ENCODE results near the gene FRMD5.

Gene FRMD5

GRCh38 chr15:44029003-44029402, 166.1 kb downstream of the FRMD5 start:
- H3K4me3 ChIP-seq (ENCODE audit: low read depth, low read length) = no peak overlapping the region
- DNase-seq = no peak
- H3K27ac ChIP-seq = no peak overlapping the region
- no peak for TF ChIP-seq CTCF (IDR thresholded peaks at IDR 0.05; ENCODE audit: low read depth, low read length)
- H3K9me3 ChIP-seq (ENCODE audit: severe bottlenecking) = no peaks in the 10 kb centered on the region
- no peaks in the 10 kb centered on the region for H3K27me3 ChIP-seq (ENCODE audit: insufficient read depth, low read depth, severe bottlenecking)
- H3K36me3 ChIP-seq = no peaks in the 10 kb centered on the region

GRCh38 chr15:44028349-44028748, 166.7 kb downstream of the FRMD5 start:
- Histone ChIP-seq H3K27ac (no peak overlapping the region), H3K4me3 (ENCODE audit: low read depth, low read length) (no peak overlapping the region), H3K27me3 (ENCODE audit: insufficient read depth, low read depth, severe bottlenecking) (no peaks in the 10 kb centered on the region), H3K36me3 (no peaks in the 10 kb centered on the region), H3K9me3 (ENCODE audit: severe bottlenecking) (no peaks in the 10 kb centered on the region)
- TF ChIP-seq CTCF (IDR thresholded peaks at IDR 0.05; ENCODE audit: low read depth, low read length) = no peak
- DNase-seq = peak; percentile 9

- Histone ChIP-seq H3K27ac (no peak overlapping the region), H3K36me3 (no peaks in the 10 kb centered on the region), H3K27me3 (ENCODE audit: insufficient read depth, low read depth, severe bottlenecking) (no peaks in the 10 kb centered on the region), H3K4me3 (ENCODE audit: low read depth, low read length) (no peak overlapping the region), H3K9me3 (ENCODE audit: severe bottlenecking) (no peaks in the 10 kb centered on the region)
- TF ChIP-seq CTCF (IDR thresholded peaks at IDR 0.05; ENCODE audit: low read depth, low read length) = no peak
- no peak for DNase-seq
Measured at GRCh38 chr15:44024155-44024554, 170.9 kb downstream of the FRMD5 start.

DNA sequence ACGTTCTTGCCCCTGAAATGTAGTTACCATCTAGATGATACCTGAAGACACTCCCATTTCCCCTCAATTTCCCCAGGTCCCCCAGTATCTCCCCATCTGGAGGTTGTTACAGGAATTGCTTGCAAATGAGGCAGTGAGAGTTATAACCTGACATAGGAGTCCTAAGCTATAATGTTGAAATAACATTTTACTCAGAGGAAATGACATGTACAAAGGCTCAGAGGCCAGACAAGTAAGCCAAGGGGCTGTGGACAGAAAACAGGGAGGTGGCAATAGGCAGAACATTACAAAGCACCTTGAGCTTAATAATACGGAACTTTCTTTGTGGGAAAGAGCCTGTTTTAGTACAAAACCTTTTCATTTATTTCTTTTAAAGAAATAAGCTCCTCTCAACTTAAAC, 171.9 kb downstream of the FRMD5 start:
- no peak for TF ChIP-seq CTCF (IDR thresholded peaks at IDR 0.05; ENCODE audit: low read depth, low read length)
- H3K27ac ChIP-seq = no peak overlapping the region
- H3K4me3 ChIP-seq (ENCODE audit: low read depth, low read length) = no peak overlapping the region
- no peaks in the 10 kb centered on the region for H3K9me3 ChIP-seq (ENCODE audit: severe bottlenecking)
- no peaks in the 10 kb centered on the region for H3K27me3 ChIP-seq (ENCODE audit: insufficient read depth, low read depth, severe bottlenecking)
- DNase-seq = no peak
- no peaks in the 10 kb centered on the region for H3K36me3 ChIP-seq

- no peak for TF ChIP-seq CTCF (IDR thresholded peaks at IDR 0.05; ENCODE audit: low read depth, low read length)
- H3K27me3 ChIP-seq (ENCODE audit: insufficient read depth, low read depth, severe bottlenecking) = no peaks in the 10 kb centered on the region
- H3K36me3 ChIP-seq = no peaks in the 10 kb centered on the region
- H3K27ac ChIP-seq = no peak overlapping the region
- H3K4me3 ChIP-seq (ENCODE audit: low read depth, low read length) = no peak overlapping the region
- H3K9me3 ChIP-seq (ENCODE audit: severe bottlenecking) = no peaks in the 10 kb centered on the region
- DNase-seq = no peak
Measured at GRCh38 chr15:44018151-44018550, 176.9 kb downstream of the FRMD5 start.

- no peak for DNase-seq
Measured at GRCh38 chr15:44015545-44016305, 179.3 kb downstream of the FRMD5 start.

More at GRCh38 chr15:44015545-44016305, 179.3 kb downstream of the FRMD5 start:
- Histone ChIP-seq H3K36me3 (no peaks in the 10 kb centered on the region), H3K4me3 (ENCODE audit: low read depth, low read length) (no peak overlapping the region), H3K27ac (no peak overlapping the region), H3K27me3 (ENCODE audit: insufficient read depth, low read depth, severe bottlenecking) (no peaks in the 10 kb centered on the region), H3K9me3 (ENCODE audit: severe bottlenecking) (no peaks in the 10 kb centered on the region)
- no peak for TF ChIP-seq CTCF (IDR thresholded peaks at IDR 0.05; ENCODE audit: low read depth, low read length)
